Breast epithelium (tissue), 3 donors: ENCODE measurements around the gene SPTB.

ENCODE experiments used
- CTCF ChIP-seq, 3 donors: fragments of 450-650 bp; IDR thresholded peaks; one replicate each; pipeline ENCODE4 v1.5.1; 2016 to 2017; ENCODE audit warnings: antibody characterized with exemption in 3 of 3, mild to moderate bottlenecking in 3 of 3, moderate library complexity in 3 of 3
- POLR2AphosphoS5 ChIP-seq, 3 donors: sonication (generic); formaldehyde crosslinking; IDR thresholded peaks; one replicate each; pipeline ENCODE4 v1.6.1; 2017; ENCODE audit warnings: antibody characterized with exemption in 3 of 3

GRCh38 chr14:64850369-64851137, 29.2 kb downstream of the SPTB start:
- no peak for TF ChIP-seq CTCF (IDR thresholded peaks at IDR 0.05)
- TF ChIP-seq POLR2AphosphoS5 (IDR thresholded peaks at IDR 0.05): no peak
